GM12878 (cell line): Measurements from ENCODE around the gene NRP2. TPM values are rescaled to one million over a fixed set of nuclear protein-coding genes. Genes with fewer than 3 reads are reported as not detected.

Source experiments
- ATAC-seq: fragments of 200-7000 bp; cut with Tn5 transposase; 3 replicates; pipeline ENCODE4 v1.9.1; 2020; ENCODE audit warnings: mild to moderate bottlenecking, moderate library complexity
- BruUV-seq: library from RNA; stranded (reverse); fragments of 400-500 nt; replicated peaks from 2 replicates; lab custom pipeline; 2021; lab: Mats Ljungman, UMichigan
- CTCF ChIA-PET: fragments of 300-600 bp; sonication (Branson Sonifier 250); formaldehyde crosslinking; extraction: SDS; loops from one replicate; lab custom pipeline; 2021; ENCODE audit warnings: inconsistent platforms; lab: Yijun Ruan, JAX
- POLR2A ChIA-PET: fragments of 350-600 bp; formaldehyde crosslinking; extraction: SDS; loops from one replicate; lab custom pipeline; 2021; ENCODE audit warnings: inconsistent platforms; lab: Charles Lee
- RAD21 ChIA-PET: fragments of 300-600 bp; sonication (Branson Sonifier 250); formaldehyde crosslinking; loops from one replicate; lab custom pipeline; 2023; ENCODE audit warnings: antibody characterized with exemption; ENCODE audit not compliant: unreplicated experiment; lab: Charles Lee
- SMC1A ChIA-PET: fragments of 300-600 bp; sonication (Branson Sonifier 250); formaldehyde crosslinking; loops from one replicate; lab custom pipeline; 2023; ENCODE audit not compliant: unreplicated experiment, uncharacterized antibody; lab: Charles Lee
- DNase-seq: peaks from one replicate; pipeline ENCODE4 v3.0.0-alpha.2; 2011; ENCODE audit warnings: low read depth, low spot score
- FAIRE-seq: peaks from 3 replicates; lab custom pipeline; 2011; peaks lifted over from hg19 to GRCh38; lab: Jason Lieb, UNC
- H2AFZ ChIP-seq: 2 replicates; pipeline ENCODE4 v1.6.0; 2011; ENCODE audit warnings: low read depth, low read length, control low read depth; ENCODE audit not compliant: control insufficient read depth
- H3K27ac ChIP-seq: 2 replicates; pipeline ENCODE4 v1.5.1; 2011; ENCODE audit warnings: control low read depth; ENCODE audit not compliant: control insufficient read depth, insufficient read depth
- H3K27me3 ChIP-seq, 2 experiments: replicated peaks in 1 of 2; 2 replicates each; pipeline versions ENCODE4 v1.6.0 to v1.6.1; 2011; ENCODE audit warnings: low read length in 1 of 2; ENCODE audit not compliant: control insufficient read depth in 2 of 2, insufficient read depth in 2 of 2
- H3K36me3 ChIP-seq, 2 experiments: 2 replicates each; pipeline ENCODE4 v1.5.1; 2011; ENCODE audit warnings: low read length in 1 of 2; ENCODE audit not compliant: control insufficient read depth in 2 of 2, insufficient read depth in 2 of 2
- H3K4me1 ChIP-seq: 2 replicates; pipeline ENCODE4 v1.6.1; 2011; ENCODE audit warnings: mild to moderate bottlenecking, low read length, moderate library complexity, mixed read lengths; ENCODE audit not compliant: control insufficient read depth, insufficient read depth
- H3K4me2 ChIP-seq: 2 replicates; pipeline ENCODE4 v1.6.0; 2011; ENCODE audit warnings: control low read depth; ENCODE audit not compliant: control insufficient read depth, insufficient read depth
- H3K4me3 ChIP-seq: fragments of 200-600 bp; sonication (generic); 2 replicates; pipeline ENCODE4 v1.5.1; 2016
- H3K79me2 ChIP-seq: 2 replicates; pipeline ENCODE4 v1.6.0; 2011; ENCODE audit warnings: low read length; ENCODE audit not compliant: control insufficient read depth, insufficient read depth
- H3K9ac ChIP-seq: 2 replicates; pipeline ENCODE4 v1.8.0; 2011; ENCODE audit warnings: low read length, control low read depth, mixed read lengths; ENCODE audit not compliant: control insufficient read depth, insufficient read depth
- H3K9me3 ChIP-seq: replicated peaks from 3 replicates; pipeline ENCODE4 v1.5.1; 2011; ENCODE audit warnings: mild to moderate bottlenecking, low read length; ENCODE audit not compliant: control insufficient read depth, insufficient read depth
- H4K20me1 ChIP-seq: 2 replicates; pipeline ENCODE4 v1.6.0; 2011; ENCODE audit not compliant: control insufficient read depth, insufficient read depth
- CREM ChIP-seq: IDR thresholded peaks from 2 replicates; pipeline ENCODE4 v1.6.1; 2014; ENCODE audit warnings: antibody characterized with exemption, low read depth
- NFIC ChIP-seq: IDR thresholded peaks from 2 replicates; pipeline ENCODE4 v1.6.1; 2012; ENCODE audit warnings: low read depth, mild to moderate bottlenecking, inconsistent platforms, low read length, moderate library complexity
- REST ChIP-seq: IDR thresholded peaks from 2 replicates; pipeline ENCODE4 v1.6.1; 2012; ENCODE audit warnings: mild to moderate bottlenecking, low read depth, low read length
- TCF7 ChIP-seq: IDR thresholded peaks from 2 replicates; pipeline ENCODE4 v1.6.1; 2014; ENCODE audit warnings: antibody characterized with exemption, borderline replicate concordance
- USF2 ChIP-seq: IDR thresholded peaks from 2 replicates; pipeline ENCODE4 v1.6.1; 2011; ENCODE audit warnings: low read depth, low read length, improper control_type of control experiment, borderline replicate concordance
- ZBTB4 ChIP-seq: fragments of 450-650 bp; formaldehyde crosslinking; IDR thresholded peaks from 2 replicates; pipeline ENCODE4 v1.4.0; 2022; ENCODE audit warnings: mild to moderate bottlenecking, moderate library complexity
- ZNF217 ChIP-seq: fragments of 450-650 bp; IDR thresholded peaks from 2 replicates; pipeline ENCODE4 v1.6.1; 2017; ENCODE audit warnings: antibody characterized with exemption, mild to moderate bottlenecking
- ZSCAN29 ChIP-seq: fragments of 450-650 bp; IDR thresholded peaks from 2 replicates; pipeline ENCODE4 v1.6.1; 2017; ENCODE audit warnings: mild to moderate bottlenecking, moderate library complexity
- WGBS: methylation state at CpG from one replicate; pipeline ENCODE4 v1.1.6; 2016; ENCODE audit warnings: low lambda C conversion rate; ENCODE audit not compliant: insufficient replicate concordance, insufficient coverage; ENCODE audit errors: missing lambda C conversion rate; 5-methylcytosine and 5-hydroxymethylcytosine counted together
- in situ Hi-C: fragments of 300-500 bp; cut with MboI; formaldehyde crosslinking; loops from 9 replicates; pipeline ENCODE4 v1.14.3; 2018; ENCODE audit warnings: mixed read lengths
- intact Hi-C: fragments of 100-400 bp; cut with micrococcal nuclease; formaldehyde crosslinking; loops from one replicate; pipeline ENCODE4 v1.14.2; 2022; ENCODE audit not compliant: unreplicated experiment
- polyA plus RNA-seq, 11 experiments: library from polyadenylated mRNA; depleted of rRNA in 4 of 11; unstranded in 6 of 11; stranded (reverse) in 5 of 11; fragments of >200 nt; fragmentation: Nextera tagmentation in 4 of 11; fragmentation: Illumina TruSeq in 1 of 11; extraction: Ambion mirVana in 4 of 11; extraction: Trizol in 1 of 11; gene quantifications; 1 replicate in 1 of 11; 2 replicates in 10 of 11; pipeline versions ENCODE4 v1.2.1 to v1.2.3, GENCODE V29; 2011 to 2016; ENCODE audit warnings: inconsistent platforms in 2 of 11, missing spikeins in 2 of 11, low read depth in 1 of 11
- total RNA-seq, 4 experiments: library from RNA; depleted of rRNA in 3 of 4; stranded (reverse); fragments of >200 nt in 3 of 4; fragmentation: Illumina TruSeq in 1 of 4; extraction: Trizol in 1 of 4; gene quantifications; 2 replicates each; pipeline versions ENCODE4 v1.2.1 to v1.2.3, GENCODE V29; 2013 to 2021

NRP2 gene
- total and polyA plus RNA-seq, 10 of the 15 experiments (the other 5 are each of a cell fraction or from before 2014, with no cell fraction given) = 0.06 to 1.2 (median 0.46) TPM

GRCh38 chr2:205807758-205808157 is 125.5 kb downstream of the NRP2 start:
- DNase-seq = no peak
- 38% methylated on average over 6 of the region's 6 CpGs for WGBS
- H3K27ac ChIP-seq = no peak overlapping the region
- H3K27me3 ChIP-seq = peaks cover 0 to 1% of the 10 kb centered on the region in 2 experiments; a peak in 1 of 4 replicates
- intact Hi-C loops = no loop called here
- ChIA-PET RAD21 (no interaction called here), SMC1A (no interaction called here), CTCF (no interaction called here), POLR2A (no interaction called here)
- no peaks in the 10 kb centered on the region for H3K36me3 ChIP-seq
- H2AFZ ChIP-seq = no peak overlapping the region
- no TSS peak for BruUV-seq
- no peak overlapping the region for H3K4me2 ChIP-seq
- H4K20me1 ChIP-seq = no peaks in the 10 kb centered on the region
- no peak overlapping the region for H3K4me3 ChIP-seq
- H3K9ac ChIP-seq = no peak overlapping the region
- in situ Hi-C loops = no loop called here
- no peak for ATAC-seq
- H3K4me1 ChIP-seq = no peaks in the 10 kb centered on the region
- no peaks in the 10 kb centered on the region for H3K9me3 ChIP-seq
- TF ChIP-seq ZSCAN29 = no peak
- no peak for TF ChIP-seq CREM
- no peak for TF ChIP-seq ZNF217
- TF ChIP-seq USF2 = no peak
- TF ChIP-seq ZBTB4 = no peak
- TF ChIP-seq TCF7 = no peak
- TF ChIP-seq REST = no peak
- no peak for TF ChIP-seq NFIC
- TF ChIP-seq, all 136 proteins: peak for 0
- no peaks in the 10 kb centered on the region for H3K79me2 ChIP-seq
- no peak for FAIRE-seq
